Kidney (tissue), 14 donors: ENCODE results near the gene STX3. TPM values are rescaled to one million over a fixed set of nuclear protein-coding genes. Genes with fewer than 3 reads are reported as not detected.

Experiments used
- DNase-seq, 5 donors: peaks; one replicate each; pipeline ENCODE4 v3.0.0-alpha.2; 2013 to 2020
- FAIRE-seq: peaks from 2 replicates; lab custom pipeline; 2012; peaks lifted over from hg19 to GRCh38; lab: Jason Lieb, UNC
- H3K27ac ChIP-seq, 2 donors: one replicate each; pipeline ENCODE4 v1.7.0; 2013; ENCODE audit warnings: low read depth in 2 of 2, low read length in 2 of 2, inconsistent platforms in 1 of 2
- H3K27me3 ChIP-seq: one replicate; pipeline ENCODE4 v1.7.1; 2013; ENCODE audit warnings: low read length, inconsistent platforms; ENCODE audit not compliant: control insufficient read depth, insufficient read depth
- H3K36me3 ChIP-seq, 3 donors: one replicate each; pipeline versions ENCODE4 v1.7.0 to v1.7.1; 2013; ENCODE audit warnings: low read length in 3 of 3, control low read depth in 1 of 3, inconsistent platforms in 1 of 3; ENCODE audit not compliant: insufficient read depth in 3 of 3, control insufficient read depth in 2 of 3
- H3K4me1 ChIP-seq, 3 donors: one replicate each; pipeline versions ENCODE4 v1.7.0 to v1.7.1; 2013; ENCODE audit warnings: low read length in 3 of 3, inconsistent platforms in 1 of 3, low read depth in 1 of 3; ENCODE audit not compliant: control insufficient read depth in 2 of 3, insufficient read depth in 2 of 3
- H3K4me3 ChIP-seq, 3 donors: one replicate each; pipeline versions ENCODE4 v1.7.0 to v1.8.1; 2013; ENCODE audit warnings: low read length in 3 of 3, control low read depth in 1 of 3, inconsistent platforms in 1 of 3
- H3K9ac ChIP-seq, 3 donors: one replicate each; pipeline versions ENCODE4 v1.7.0 to v1.7.1; 2013; ENCODE audit warnings: low read length in 3 of 3, control low read depth in 1 of 3, inconsistent platforms in 1 of 3
- H3K9me3 ChIP-seq, 3 donors: one replicate each; pipeline versions ENCODE4 v1.7.0 to v1.7.1; 2013; ENCODE audit warnings: low read length in 3 of 3, control low read depth in 1 of 3, inconsistent platforms in 1 of 3; ENCODE audit not compliant: control insufficient read depth in 2 of 3, insufficient read depth in 1 of 3
- CTCF ChIP-seq: IDR thresholded peaks from 3 replicates; pipeline ENCODE4 v1.5.1; 2012; ENCODE audit warnings: mild to moderate bottlenecking, moderate library complexity, borderline replicate concordance; ENCODE audit not compliant: insufficient read depth; ENCODE audit errors: extremely low read depth
- intact Hi-C: fragments of 100-400 bp; cut with DNase I; formaldehyde crosslinking; loops from one replicate; pipeline ENCODE4 v1.11.1; 2022
- polyA plus RNA-seq: library from polyadenylated mRNA; stranded (reverse); fragments of 350-450 nt; fragmentation: Illumina TruSeq; extraction: RNeasy Lipid Tissue Mini Kit (QIAGEN cat#74804); gene quantifications from one replicate; pipeline ENCODE4 v1.2.3, GENCODE V29; 2014; ENCODE audit warnings: low read depth, low replicate concordance; ENCODE audit not compliant: insufficient read depth
- total RNA-seq: library from RNA; stranded (reverse); fragmentation: NEBNext Ultra II Directional; extraction: Animal tissue kit (Norgen Biotek cat#: 25700); gene quantifications from one replicate; pipeline ENCODE4 v1.2.1, GENCODE V29; 2021
- donor health status: control.
- donor health status: control.
- donor health status: control.
- donor health status: control.
- donor health status: control.
- donor health status: DM: yes; HTN: yes; CAD: no.
- donor health status: Normal renal cell carcinoma (clear cell type).

STX3 gene
- total and polyA plus RNA-seq, 2 donors from 2014 or later, result 43.2 to 57.2 TPM

GRCh38 chr11:59766542-59767224 lies 11.5 kb downstream of the STX3 start:
- no peak for TF ChIP-seq CTCF
- Histone ChIP-seq H3K36me3 (no peaks in the 10 kb centered on the region), H3K4me3 (no peak overlapping the region), H3K27me3 (no peaks in the 10 kb centered on the region), H3K9ac (no peak overlapping the region), H3K9me3 (no peaks in the 10 kb centered on the region), H3K4me1 (peaks cover 0 to 32% (median 25%) of the 10 kb centered on the region in 3 donors), H3K27ac (no peak overlapping the region)
- intact Hi-C loops, result no loop called here
- DNase-seq (no peak), FAIRE-seq (no peak)

GRCh38 chr11:59767225-59767611 lies 12.0 kb downstream of the STX3 start:
- DNase-seq, result no peak
- no peak overlapping the region for H3K9ac ChIP-seq
- no peaks in the 10 kb centered on the region for H3K36me3 ChIP-seq
- no peaks in the 10 kb centered on the region for H3K9me3 ChIP-seq
- FAIRE-seq, result no peak
- no peak for TF ChIP-seq CTCF
- intact Hi-C loops, result no loop called here
- H3K27me3 ChIP-seq, result no peaks in the 10 kb centered on the region
- H3K27ac ChIP-seq, result no peak overlapping the region
- H3K4me3 ChIP-seq, result no peak overlapping the region
- H3K4me1 ChIP-seq, result peaks cover 0 to 32% (median 28%) of the 10 kb centered on the region in 3 donors

- DNase-seq (no peak), FAIRE-seq (no peak)
- no peaks in the 10 kb centered on the region for H3K27me3 ChIP-seq
- H3K36me3 ChIP-seq, result peaks cover 0 to 2% (median 0%) of the 10 kb centered on the region in 3 donors
- H3K4me3 ChIP-seq, result no peak overlapping the region
- peaks cover 0 to 32% (median 29%) of the 10 kb centered on the region in 3 donors for H3K4me1 ChIP-seq
- H3K9ac ChIP-seq, result no peak overlapping the region
- no peak for TF ChIP-seq CTCF
- no peak overlapping the region for H3K27ac ChIP-seq
- no peaks in the 10 kb centered on the region for H3K9me3 ChIP-seq
- intact Hi-C loops, result no loop called here
Measured at GRCh38 chr11:59769111-59769510, 13.9 kb downstream of the STX3 start.
